ENCODE data around the gene FIG4.
"Not testable (repeated sequence)": the region's sequence is repeated elsewhere in the genome, so short reads cannot be mapped to it uniquely, and the experiment has no call there.

DNA sequence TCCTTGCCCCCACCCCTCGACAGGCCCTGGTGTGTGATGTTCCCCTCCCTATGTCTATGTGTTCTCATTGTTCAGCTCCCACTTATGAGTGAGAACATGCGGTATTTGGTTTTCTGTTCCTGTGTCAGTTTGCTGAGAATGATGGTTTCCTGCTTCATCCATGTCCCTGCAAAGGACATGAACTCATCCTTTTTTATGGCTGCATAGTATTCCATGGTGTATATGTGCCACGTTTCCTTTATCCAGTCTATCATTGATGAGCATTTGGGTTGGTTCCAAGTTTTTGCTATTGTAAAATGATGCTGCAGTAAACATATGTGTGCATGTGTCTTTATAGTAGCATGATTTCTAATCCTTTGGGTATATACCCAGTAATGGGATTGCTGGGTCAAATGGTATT, 34.2 kb downstream of the FIG4 start:
- TF ChIP-seq POLR2A, POLR2AphosphoS5 (IDR thresholded peaks at IDR 0.05): not testable (repeated sequence)
- TF ChIP-seq, protein P1, sequence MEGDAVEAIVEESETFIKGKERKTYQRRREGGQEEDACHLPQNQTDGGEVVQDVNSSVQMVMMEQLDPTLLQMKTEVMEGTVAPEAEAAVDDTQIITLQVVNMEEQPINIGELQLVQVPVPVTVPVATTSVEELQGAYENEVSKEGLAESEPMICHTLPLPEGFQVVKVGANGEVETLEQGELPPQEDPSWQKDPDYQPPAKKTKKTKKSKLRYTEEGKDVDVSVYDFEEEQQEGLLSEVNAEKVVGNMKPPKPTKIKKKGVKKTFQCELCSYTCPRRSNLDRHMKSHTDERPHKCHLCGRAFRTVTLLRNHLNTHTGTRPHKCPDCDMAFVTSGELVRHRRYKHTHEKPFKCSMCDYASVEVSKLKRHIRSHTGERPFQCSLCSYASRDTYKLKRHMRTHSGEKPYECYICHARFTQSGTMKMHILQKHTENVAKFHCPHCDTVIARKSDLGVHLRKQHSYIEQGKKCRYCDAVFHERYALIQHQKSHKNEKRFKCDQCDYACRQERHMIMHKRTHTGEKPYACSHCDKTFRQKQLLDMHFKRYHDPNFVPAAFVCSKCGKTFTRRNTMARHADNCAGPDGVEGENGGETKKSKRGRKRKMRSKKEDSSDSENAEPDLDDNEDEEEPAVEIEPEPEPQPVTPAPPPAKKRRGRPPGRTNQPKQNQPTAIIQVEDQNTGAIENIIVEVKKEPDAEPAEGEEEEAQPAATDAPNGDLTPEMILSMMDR (IDR thresholded peaks at IDR 0.05): not testable (repeated sequence)
